Hematopoietic multipotent progenitor cell treated with erythropoietin and hydrocortisone succinate and interleukin-3 and kit ligand, for 8 days (in vitro differentiated cells): ENCODE data around the gene MYH7.

Experiments used
- DNase-seq: peaks from one replicate; pipeline ENCODE4 v3.0.0-alpha.2; 2015

Gene MYH7

DNA sequence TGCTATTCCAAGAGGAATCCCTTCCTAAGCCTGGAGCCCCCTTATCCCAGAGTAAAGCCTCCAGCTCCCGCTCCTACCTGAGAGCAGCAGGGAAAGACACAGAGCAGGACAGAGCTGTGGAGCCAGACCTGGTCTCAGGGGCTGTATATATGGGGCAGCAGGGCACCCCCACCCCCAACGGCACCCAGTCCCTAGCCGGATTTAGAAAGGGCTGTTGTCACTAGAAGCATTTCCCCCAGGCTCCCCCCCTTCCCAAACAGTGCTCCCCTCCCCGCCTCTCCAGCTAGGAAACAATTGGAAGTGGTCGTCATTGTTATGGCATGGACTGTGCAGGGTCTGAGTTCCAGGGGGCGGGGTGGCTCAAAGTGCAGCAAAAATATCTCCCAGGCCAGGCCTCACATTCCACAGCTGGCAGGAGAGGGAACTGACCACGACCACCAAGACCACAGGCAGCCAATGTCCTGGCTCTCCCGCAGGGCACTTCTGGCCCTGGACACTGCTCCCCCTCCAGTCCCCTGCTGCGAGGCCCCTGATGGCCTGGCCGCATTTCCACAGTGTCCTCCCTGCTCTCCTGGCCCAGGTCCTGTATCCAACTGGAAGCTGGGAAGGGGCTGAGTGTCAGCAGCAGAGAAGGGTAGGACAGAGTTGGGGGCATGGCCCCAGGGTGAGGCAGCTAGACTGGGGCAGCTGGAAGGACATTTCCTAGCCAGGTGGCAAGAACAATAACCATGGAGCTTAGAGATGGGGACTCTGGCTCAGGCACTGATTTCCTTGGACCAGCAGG lies at the start of gene MYH7:
Gene MYH7 (minus strand): TSS at position 118 of the 784 bp plus-strand sequence. CDS start 1,928 bp downstream, outside the sequence.
- DNase-seq, result no peak

DNA sequence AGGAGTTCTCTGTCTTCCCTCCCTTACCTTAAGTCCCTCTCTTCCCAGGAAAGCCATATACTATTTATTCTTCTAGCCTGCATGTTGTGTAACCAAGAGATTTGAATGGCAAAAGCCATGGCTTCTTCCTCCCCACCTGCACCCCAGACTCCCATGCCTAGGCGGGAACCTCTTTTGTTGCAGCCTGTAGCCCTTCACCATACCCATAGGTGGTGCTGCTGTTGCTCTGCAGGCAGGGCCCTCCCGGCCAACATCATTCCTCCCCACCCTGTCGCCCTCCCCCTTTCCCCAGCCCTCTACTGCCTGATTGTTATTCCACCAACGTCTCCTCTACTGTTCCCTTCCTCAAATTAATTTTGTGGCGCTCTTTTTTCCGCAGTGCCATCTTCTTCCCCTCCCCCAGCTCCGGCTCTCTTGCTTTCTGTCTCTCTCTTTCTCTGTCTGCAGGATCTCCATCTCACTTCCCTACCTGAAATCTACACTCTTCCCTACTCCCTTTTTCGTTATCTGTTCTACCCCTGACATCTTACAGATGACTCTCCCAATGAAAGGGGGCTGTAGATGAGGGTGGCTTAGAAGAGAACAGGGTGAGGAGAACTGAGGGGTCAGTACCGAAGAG lies 47.9 kb upstream of the MYH7 start:
- DNase-seq, result peak; percentile 12

DNA sequence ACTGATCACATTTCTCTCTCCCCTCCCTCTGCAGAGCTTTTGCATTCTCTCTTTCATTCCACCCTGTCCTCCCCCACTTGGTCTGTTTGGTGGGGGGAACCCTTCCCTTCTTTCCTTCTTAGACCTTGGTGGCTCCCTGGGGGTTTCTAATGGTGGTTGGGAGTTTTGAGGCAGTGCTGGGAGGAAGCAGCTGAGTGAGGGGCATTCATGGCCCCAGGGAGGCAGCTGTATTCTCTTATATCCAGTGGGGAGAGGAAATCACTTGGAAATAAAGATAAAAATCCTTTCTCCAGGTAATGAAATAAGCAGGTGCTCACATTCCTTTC lies 47.3 kb upstream of the MYH7 start:
- no peak for DNase-seq

DNA sequence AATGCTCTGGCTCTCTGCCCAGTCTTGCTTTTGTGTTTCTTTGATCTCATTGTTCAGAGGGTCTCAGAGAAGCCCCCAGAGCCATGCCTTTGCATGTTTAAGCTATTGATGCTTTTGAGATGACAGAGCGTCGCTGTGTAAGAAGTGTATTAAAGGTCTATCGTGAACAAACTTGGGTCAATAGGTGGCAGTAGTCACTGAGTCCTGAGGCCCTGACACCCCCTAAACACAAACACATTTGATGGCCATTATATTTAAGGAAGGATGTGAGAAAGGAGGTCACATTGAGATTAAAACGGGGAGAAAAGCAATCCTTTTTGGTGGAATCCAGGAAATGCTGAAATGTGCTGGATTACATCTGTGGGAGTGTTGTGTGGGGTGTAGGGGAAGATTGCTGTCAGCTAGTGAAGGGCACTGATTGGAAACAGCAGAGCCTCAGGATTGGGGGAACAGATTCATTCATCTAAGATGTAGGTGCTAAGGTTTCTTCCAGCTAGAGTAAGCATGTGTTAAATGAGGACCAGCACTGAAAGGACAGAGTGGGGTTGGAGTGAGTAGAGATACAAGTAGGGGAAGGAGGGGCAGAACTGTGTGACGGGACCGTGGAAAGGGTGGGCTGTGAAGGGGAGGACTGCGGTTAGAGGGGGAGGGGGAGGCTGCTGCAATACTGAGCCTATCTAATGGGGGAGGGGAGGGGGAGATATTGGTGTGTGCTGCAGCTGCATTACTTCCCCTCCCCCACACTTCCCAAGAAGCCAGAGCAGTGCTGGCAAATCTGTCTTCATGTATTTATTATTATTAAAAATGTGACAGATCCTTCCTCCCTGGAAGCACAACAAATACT lies 46.7 kb upstream of the MYH7 start:
- no peak for DNase-seq

DNA sequence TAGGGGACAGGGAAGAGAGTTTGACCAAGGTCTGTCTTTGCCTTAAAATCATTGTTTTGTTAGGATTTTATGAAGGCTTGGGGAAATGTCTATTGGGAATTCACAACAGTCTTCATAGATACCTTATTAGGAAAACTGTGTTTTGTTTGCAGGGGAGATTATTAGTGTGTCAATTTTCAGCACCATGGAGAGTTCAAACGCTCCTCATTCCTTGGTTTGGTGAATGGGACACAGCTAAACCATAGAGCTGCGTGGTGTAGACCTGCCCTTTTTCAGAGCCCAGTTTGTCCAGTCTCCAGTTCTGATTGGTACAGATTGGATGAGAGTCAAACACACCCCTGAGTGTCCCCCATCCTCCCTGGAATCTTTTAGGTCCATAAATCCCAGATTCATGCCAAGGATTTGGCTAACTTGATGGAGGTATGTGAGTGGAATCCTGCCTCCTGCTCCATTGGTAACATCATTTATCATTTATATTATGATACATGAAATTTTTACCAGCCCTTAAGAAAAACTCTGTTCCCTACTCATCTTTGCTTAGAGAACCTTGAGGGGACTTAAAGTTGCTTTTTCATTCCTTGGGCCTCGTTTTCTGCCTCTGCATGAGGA lies 46.0 kb upstream of the MYH7 start:
- DNase-seq, result peak; percentile 48

DNA sequence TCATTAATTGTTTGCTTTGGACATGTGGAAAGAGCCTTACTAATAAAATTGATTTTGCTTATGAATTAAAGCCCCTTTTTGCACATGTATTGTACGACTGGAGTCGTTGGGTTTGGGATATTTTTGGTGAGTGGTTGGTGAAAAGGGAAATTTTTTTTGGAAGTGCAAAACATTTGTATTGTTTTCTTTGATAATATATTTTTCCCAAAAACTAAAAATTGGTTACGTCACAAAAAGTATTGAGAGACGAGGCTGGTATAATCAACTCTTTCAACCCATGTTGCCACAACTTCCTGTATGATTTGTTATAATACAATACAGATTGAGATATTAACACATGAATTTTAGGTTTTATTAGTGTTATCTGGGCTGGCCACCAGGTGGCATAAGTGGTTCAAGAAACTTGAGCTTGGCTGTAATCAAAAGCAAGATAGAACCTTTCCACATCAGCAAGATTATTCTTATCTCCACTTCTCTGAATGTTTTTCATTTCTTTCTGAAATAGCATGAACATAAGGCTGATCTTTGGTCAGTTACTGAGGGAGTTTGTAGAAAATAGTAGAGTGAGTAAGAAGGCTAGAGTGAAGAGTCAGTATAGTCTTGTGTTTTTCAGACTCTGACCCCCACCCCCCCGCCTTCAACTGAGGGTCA lies 42.8 kb upstream of the MYH7 start:
- DNase-seq, result peak; percentile 81

DNA sequence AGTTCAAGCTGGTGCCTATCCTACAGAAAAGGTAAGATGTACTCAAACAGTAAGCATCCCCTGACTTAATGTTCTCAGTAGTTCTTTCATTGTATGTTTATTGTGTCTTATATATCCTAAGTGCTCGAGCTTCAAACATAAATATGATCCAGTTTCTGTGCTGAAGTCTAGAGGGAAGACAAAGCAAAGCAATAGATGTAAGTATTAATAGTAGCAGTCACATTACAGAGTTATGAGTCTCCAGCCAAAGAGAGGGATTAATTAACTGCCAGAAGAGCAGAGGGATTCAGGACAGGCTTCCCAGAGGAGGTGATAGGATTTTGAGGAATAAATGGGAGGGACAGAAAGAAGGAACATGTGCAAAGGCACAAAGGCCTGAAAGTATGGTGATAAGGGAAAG lies 35.5 kb upstream of the MYH7 start:
- DNase-seq, result no peak

DNA sequence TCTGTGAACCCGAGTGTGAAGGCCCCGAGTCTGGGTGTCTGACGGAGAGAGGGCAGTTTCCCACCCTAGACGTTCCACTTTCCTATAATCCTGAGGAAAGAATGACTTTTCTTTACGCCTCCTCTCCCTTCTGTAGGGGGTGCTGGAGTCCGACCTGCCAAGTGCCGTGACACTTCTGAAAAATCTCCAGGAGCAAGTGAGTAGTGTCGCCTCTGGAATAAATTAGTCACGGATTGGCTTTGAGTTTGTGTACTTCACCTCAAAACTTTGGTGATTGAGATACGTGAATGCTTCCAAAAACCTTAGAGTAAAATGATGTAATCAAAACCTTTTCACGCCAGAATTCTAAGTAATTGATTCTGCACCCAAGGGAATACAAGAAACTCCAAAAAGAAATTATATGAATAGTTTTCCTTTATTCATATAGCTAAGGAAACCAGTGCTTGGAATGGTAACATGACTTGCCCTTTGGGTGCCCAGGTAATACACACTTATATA lies 34.5 kb upstream of the MYH7 start:
- DNase-seq, result no peak

DNA sequence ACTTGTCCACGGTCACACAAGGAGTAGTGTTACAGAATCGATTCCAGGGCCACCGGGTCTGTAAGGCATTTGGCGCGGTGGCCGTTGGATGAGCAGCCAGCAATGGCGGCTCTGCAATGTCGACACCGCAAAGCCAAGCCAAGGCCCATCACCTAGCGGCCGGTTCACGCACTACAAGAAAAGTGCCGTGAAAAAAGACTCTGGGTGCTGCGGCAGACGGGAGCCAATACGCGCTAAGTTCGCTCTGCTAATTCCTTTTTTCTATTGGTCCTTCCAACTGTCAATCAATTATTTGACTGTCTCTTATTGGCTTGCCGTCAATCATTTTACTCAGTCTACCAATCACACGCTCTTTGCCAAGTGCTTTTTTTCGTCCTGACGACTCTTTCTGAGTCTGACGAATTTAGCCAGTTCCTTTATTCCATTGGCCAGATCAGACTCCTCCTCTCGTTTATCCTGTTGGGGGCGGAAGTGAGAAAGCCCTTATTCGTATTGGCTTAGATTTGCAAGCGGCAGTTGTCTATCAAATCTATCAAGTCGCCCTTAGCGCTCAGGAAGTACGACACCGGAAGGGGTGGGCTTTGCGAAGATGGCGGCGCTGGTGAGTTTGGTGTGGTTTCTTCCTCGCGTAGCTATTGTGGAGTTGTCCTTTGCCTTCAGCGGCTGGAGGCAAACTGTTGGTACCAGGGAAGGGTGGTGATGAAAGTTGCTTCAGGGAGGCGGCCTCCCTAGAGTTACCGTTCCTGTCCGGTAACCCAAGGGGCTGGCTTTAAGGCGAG lies 33.9 kb upstream of the MYH7 start, which contains the start of gene NGDN:
Gene NGDN (plus strand): TSS at position 577 of the 779 bp plus-strand sequence. CDS start 13 bp downstream, at position 590.
- DNase-seq, result peak; percentile 100

DNA sequence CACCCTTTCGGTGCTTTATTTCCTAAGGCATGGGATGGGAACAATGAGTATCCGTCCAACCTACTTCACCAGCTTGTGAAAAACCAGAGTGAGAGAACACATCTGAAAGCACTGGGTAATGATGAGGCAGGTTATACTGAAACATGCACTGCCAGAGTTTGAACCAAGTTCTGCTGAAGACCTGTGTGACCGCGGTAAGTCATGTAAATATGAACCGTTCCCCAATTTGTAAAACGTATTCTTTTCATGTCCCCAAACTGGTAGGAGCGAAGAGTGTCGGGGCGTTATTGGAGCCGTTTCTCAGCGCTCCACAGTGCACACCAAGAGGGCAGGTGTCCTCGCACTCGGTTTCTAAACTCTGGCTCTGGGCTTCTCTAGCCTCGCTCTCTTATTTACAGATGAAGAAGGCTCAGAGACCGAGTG lies 33.3 kb upstream of the MYH7 start:
- DNase-seq, result peak; percentile 8

DNA sequence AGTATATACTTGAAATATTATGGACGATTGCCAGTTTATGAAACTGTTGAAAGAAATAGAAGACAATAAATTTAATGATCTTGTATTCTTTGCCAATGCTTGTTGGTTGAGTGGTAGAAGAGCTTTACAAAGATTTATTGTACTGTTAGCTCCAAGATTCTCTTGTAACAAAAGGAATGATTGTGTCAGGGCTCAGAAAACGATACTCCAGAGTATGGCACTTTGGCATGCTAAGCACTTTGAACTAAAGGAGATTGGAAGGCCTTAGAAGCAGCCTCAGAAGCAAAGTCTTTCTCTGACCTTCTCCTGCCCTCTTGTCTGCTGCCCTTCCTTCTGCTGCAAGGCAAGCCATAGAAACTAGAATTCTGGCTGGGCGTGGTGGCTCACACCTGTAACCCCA lies 29.8 kb upstream of the MYH7 start:
- no peak for DNase-seq

DNA sequence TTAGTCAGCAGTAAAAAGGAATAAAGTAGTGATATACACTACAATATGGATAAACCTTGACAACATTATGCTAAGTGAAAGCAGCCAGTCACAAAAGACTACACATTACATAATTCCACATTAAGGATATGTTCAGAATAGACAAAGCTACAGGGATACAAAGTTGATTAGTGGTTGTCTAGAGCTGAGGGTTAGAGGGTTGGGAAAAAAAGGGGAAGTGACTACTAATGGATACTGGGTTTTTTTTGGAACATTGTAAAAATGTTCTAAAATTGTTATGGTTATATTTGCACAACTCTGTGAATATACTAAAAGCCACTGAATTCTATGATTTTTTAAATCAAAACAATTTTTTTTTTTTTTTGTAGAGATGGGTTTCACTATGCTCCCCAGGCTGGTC lies 29.2 kb upstream of the MYH7 start:
- DNase-seq, result no peak

DNA sequence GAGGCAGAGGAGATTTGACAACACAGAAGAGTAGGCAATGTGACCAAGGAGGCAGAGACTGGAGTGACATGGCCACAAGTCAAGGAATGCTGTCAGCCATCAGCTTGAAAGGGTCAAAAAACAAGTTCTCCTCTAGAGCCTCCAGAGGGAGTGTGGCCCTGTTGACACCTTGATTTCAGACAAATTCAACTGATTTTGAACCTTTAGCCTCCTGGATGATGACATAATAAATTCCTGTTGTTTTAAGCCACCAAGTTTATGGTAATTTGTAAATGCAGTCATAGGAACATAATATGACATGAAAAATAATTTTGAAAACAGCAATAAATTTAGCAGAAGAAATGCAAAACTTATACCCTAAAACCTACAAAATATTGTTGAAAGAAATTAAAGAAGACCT lies 25.5 kb upstream of the MYH7 start:
- DNase-seq, result no peak

DNA sequence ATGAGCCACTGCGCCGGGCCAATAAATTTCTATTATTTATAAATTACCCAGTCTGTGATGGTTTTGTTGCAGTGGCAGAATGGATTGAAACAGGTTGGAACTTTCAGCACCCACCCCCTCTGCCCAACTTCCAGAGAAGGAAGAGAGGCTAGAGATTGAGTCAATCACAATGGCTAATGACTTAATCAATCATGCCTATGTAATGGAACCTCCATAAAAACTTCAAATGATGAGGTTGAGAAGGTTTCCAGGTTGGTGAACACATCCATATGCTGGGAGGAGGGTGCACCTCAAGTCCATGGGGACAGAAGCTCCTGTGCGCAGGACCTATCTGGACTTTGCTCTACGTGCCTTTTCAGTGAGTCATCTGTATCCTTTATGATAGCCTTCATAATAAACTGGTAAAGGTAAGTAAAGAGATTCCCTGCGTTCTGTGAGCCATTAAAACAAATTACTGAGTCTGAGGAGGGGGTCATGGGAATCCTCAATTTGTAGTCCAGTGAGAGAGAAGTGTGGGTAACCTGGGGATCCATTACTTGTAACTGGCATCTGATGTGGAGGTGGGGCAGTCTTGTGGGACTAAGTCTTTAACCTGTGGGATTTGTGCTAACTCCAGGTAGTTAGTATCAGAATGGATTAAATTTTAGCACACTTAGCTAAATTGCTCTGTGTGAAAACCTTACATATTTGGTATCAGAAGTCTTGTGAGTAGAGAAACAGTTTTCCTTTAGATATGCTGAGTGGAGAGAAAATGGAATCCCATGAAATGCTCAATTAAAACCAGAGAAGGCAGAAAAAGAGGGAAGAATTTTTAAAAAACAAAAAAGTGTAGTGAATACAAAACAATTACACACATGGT lies 22.4 kb upstream of the MYH7 start:
- no peak for DNase-seq

DNA sequence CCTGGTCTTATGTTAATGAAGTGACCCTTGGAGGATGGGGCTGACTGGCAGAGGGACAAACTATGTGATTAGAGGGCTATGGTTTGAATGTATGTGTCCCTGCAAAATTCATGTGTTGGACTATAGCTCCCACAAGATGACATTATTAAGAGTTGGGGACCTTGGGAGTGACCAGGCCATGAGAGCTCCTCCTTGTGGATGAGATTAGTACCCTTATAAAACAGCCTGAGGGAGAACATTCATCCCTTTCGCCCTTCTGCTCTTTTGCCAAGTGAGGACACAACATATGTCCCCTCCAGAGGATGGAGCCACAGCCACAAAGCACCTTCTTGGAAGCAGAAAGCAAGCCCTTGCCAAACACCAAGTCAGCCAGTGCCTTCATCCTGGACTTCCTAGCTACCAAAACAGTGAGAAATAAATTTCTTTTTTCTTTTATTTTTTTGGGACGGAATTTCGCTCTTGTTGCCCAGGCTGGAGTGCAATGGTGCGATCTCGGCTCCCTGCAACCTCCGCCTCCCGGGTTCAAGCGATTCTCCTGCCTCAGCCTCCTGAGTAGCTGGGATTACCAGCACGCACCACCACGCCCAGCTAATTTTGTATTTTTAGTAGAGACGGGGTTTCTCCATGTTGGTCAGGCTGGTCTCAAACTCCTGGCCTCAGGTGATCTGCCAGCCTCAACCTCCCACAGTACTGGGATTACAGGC lies 21.6 kb upstream of the MYH7 start:
- DNase-seq, result peak; percentile 66

DNA sequence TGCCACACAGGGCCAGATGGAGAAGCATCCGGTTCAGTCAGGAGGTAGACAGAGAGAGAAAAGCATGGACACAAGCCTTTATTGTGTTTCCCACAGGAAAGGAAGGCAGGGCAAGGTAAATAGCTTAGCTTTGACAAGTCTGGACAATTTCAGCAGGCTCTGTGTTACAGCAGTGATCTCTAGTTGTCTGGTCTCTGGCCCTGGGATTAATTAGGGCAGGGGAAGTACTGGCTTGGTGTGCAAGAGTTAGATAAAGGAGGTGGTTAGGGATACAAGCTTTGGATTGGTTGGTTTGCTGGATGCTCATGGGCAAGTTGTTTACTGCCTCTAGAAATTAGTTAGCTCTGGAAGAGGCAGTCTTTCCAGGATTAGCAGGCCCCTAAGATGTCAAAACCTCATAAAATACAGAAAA lies 19.0 kb upstream of the MYH7 start:
- peak; percentile 96 for DNase-seq

DNA sequence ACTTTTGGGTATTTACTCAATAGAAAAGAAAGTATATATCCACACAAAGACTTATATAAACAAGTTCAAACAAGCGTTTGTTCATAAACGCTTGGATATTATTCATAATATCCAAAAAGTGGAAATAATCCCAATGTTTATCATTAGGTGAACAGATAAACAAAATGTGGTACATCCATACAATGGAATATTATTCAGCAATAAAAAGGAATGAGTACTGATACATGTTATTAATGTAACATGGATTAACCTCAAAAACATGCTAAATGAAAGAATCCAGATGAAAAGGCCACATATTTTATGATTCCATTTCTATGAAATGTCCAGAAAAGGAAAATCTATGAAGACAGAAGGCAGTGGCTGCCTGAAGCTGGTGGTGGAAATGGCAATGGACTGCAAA lies 16.8 kb upstream of the MYH7 start:
- DNase-seq, result no peak

DNA sequence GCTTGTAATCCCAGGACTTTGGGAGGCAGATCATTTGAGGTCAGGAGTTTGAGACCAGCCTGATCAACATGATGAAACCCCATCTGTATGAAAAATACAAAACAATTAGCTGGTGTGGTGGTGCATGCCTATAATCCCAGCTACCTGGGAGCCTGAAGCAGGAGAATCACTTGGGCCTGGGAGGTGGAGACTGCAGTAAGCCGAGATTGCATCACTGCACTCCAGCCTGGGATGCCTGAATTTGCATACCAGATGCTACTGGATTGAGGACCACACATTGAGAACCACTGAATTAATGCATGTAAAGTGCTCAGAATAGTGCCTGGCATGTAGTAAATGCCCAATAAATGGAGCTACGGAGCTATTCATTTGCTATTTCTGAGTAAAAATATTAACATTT lies 14.9 kb upstream of the MYH7 start:
- DNase-seq, result no peak

DNA sequence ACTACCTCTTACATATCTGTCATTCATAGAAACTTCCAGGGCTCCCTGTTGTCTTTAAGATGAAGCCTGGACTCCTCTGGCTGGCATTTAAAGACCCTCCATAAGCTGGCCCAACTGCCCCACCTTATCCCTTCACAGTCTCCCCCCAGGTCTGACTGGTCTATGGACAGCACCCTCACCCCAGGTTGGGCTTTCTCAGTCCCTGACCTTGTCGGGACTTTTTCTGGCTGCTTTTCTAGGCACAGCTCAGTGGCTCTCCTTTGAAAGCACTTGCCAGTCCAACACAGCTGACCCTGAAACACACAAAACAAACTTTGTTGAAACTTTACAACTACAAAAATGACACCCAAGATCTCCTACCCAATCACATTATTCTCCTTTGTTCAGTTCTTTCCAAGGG lies 13.9 kb upstream of the MYH7 start:
- DNase-seq, result no peak
